OCI-LY7 (cell line): ENCODE results near the gene TMBIM1. TPM values are rescaled to one million over a fixed set of nuclear protein-coding genes. Genes with fewer than 3 reads are reported as not detected.

Source experiments
- BruUV-seq: library from RNA; stranded (reverse); fragments of 400-500 nt; replicated peaks from 2 replicates; lab custom pipeline; 2021; lab: Mats Ljungman, UMichigan
- CTCF ChIA-PET: fragments of 300-600 bp; sonication (Branson Sonifier 250); formaldehyde crosslinking; loops from one replicate; lab custom pipeline; 2022; ENCODE audit warnings: antibody characterized with exemption; ENCODE audit not compliant: unreplicated experiment; lab: Charles Lee
- POLR2A ChIA-PET: fragments of 300-600 bp; sonication (Branson Sonifier 250); formaldehyde crosslinking; loops from one replicate; lab custom pipeline; 2022; ENCODE audit warnings: antibody characterized with exemption; lab: Charles Lee
- DNase-seq: peaks from one replicate; pipeline ENCODE4 v3.0.0-alpha.2; 2015; ENCODE audit warnings: low spot score
- H2AFZ ChIP-seq: fragments of 200-600 bp; sonication (generic), shearing (Covaris generic); 2 replicates; pipeline ENCODE4 v1.6.1; 2014; ENCODE audit warnings: mild to moderate bottlenecking, antibody characterized with exemption, low read length, moderate library complexity
- H3K27ac ChIP-seq: fragments of 200-600 bp; sonication (generic); 2 replicates; pipeline ENCODE4 v1.5.1; 2014; ENCODE audit warnings: mixed run types, low read depth, mild to moderate bottlenecking, moderate library complexity, low read length, inconsistent platforms; ENCODE audit not compliant: poor library complexity, severe bottlenecking
- H3K36me3 ChIP-seq: fragments of 200-600 bp; sonication (generic); 2 replicates; pipeline ENCODE4 v1.6.1; 2014; ENCODE audit warnings: mild to moderate bottlenecking, antibody characterized with exemption, low read length, moderate library complexity, mixed read lengths; ENCODE audit not compliant: insufficient read depth
- H3K4me1 ChIP-seq: fragments of 200-600 bp; sonication (generic); 2 replicates; pipeline ENCODE4 v1.5.1; 2014; ENCODE audit warnings: mild to moderate bottlenecking, low read length; ENCODE audit not compliant: insufficient read depth, poor library complexity, severe bottlenecking
- H3K4me2 ChIP-seq: fragments of 200-600 bp; sonication (generic); 2 replicates; pipeline ENCODE4 v1.6.1; 2014; ENCODE audit warnings: mild to moderate bottlenecking, low read length
- H3K4me3 ChIP-seq: fragments of 200-600 bp; sonication (generic); 2 replicates; pipeline ENCODE4 v1.5.1; 2014; ENCODE audit warnings: mild to moderate bottlenecking, low read depth, low read length; ENCODE audit not compliant: poor library complexity, severe bottlenecking
- H3K79me2 ChIP-seq: fragments of 200-600 bp; sonication (generic); 2 replicates; pipeline ENCODE4 v1.6.1; 2016; ENCODE audit warnings: low read depth, mild to moderate bottlenecking, low read length, moderate library complexity, mixed read lengths; ENCODE audit not compliant: insufficient read depth
- H3K9me2 ChIP-seq: fragments of 200-600 bp; sonication (generic); 2 replicates; pipeline ENCODE4 v1.6.1; 2016; ENCODE audit warnings: mild to moderate bottlenecking, low read length, mixed read lengths; ENCODE audit not compliant: insufficient read depth
- H3K9me3 ChIP-seq: fragments of 200-600 bp; sonication (generic); 2 replicates; pipeline ENCODE4 v1.6.1; 2014; ENCODE audit warnings: mild to moderate bottlenecking, mixed run types, low read length, mixed read lengths
- H4K20me1 ChIP-seq: fragments of 200-600 bp; sonication (generic); 2 replicates; pipeline ENCODE4 v1.6.1; 2014; ENCODE audit warnings: mild to moderate bottlenecking, antibody characterized with exemption, low read length, moderate library complexity, mixed read lengths; ENCODE audit not compliant: insufficient read depth
- CTCF ChIP-seq: fragments of 200-600 bp; sonication (generic); conservative IDR thresholded peaks from 2 replicates; pipeline ENCODE4 v1.5.1; 2014; ENCODE audit warnings: mild to moderate bottlenecking, antibody characterized with exemption, low read length, moderate library complexity, mixed read lengths
- EZH2phosphoT487 ChIP-seq: fragments of 200-600 bp; sonication (generic); IDR thresholded peaks from 2 replicates; pipeline ENCODE4 v1.6.1; 2018; ENCODE audit warnings: low read depth, borderline replicate concordance, mild to moderate bottlenecking, mixed run types, antibody characterized with exemption, low read length, moderate library complexity, mixed read lengths
- intact Hi-C: fragments of 100-400 bp; cut with micrococcal nuclease; formaldehyde crosslinking; loops from one replicate; pipeline ENCODE4 v1.10.0; 2022; ENCODE audit not compliant: unreplicated experiment
- total RNA-seq, 2 experiments: library from RNA; depleted of rRNA in 1 of 2; stranded (reverse); fragments of >200 nt in 1 of 2; shearing (Covaris generic) in 1 of 2; gene quantifications; 2 replicates each; pipeline ENCODE4 v1.2.3, GENCODE V29; 2014 to 2022

TMBIM1 gene
- total RNA-seq, 2 experiments from 2014 or later, result 27.6 to 30.3 TPM

GRCh38 chr2:218290316-218291261 lies 1.7 kb downstream of the TMBIM1 start:
- POLR2A ChIA-PET, result interaction anchor here (0.5 to 2.7 kb wide), 21 partner anchors 12 to 116 kb away, joined by 3 to 24 read pairs (median 4); partner anchors contain the start of genes AAMP, CATIP and PNKD
- TSS peak; percentile 53 for BruUV-seq
- peak overlapping the region; percentile 91 for H3K27ac ChIP-seq
- H3K9me3 ChIP-seq, result no peaks in the 10 kb centered on the region
- intact Hi-C loops, result loop anchor here (1.0 to 5.0 kb wide), 4 partner anchors 18 to 177 kb away; partner anchors contain the start of gene CTDSP1
- peak; percentile 96 for DNase-seq
- H3K4me3 ChIP-seq, result peak overlapping the region; percentile 89
- no peaks in the 10 kb centered on the region for H3K9me2 ChIP-seq
- TF ChIP-seq EZH2phosphoT487 (no peak), CTCF (no peak)
- H3K4me2 ChIP-seq, result peak overlapping the region; percentile 94
- no peaks in the 10 kb centered on the region for H3K36me3 ChIP-seq
- CTCF ChIA-PET, result interaction anchor here (0.5 to 3.3 kb wide), 7 partner anchors 8 to 368 kb away, joined by 3 to 17 read pairs (median 6); partner anchors contain the start of gene CATIP
- peak overlapping the region; percentile 7; the same call in 1 of the 2 replicates for H2AFZ ChIP-seq
- no peaks in the 10 kb centered on the region for H4K20me1 ChIP-seq
- H3K79me2 ChIP-seq, result peaks cover 50% of the 10 kb centered on the region
- H3K4me1 ChIP-seq, result peaks cover 76% of the 10 kb centered on the region

DNA sequence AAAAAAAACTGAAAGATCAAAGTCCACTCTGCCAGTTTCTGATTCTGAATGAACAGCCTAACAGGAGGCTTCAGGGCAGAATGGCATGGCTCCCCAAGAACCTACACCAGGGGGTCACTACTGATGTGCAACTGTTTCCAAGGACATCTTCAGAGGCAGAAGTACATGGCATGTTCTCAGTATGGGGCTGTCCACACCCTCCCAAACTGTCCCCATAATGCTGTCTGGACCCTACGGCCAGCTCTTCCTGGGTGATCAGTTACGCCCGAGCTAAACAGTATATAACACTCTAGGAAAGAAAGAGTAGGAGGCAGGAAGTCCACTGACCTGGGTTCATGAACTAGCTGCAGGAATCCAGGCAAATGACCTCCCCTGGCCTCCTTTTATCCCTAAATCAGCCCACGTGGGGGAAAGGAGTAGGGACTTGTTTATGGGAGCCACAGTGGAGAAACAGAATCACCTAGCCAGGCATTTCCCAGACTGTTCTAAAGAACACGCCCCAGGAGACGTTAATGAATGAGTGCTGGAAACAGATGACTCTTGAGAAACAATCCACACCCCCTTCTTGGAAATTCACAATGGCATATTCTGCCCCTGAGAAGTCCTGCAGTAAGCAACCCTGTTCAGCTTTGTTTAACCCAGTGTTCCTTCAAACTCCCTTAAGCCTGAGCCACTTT lies 2.5 kb downstream of the TMBIM1 start:
- ChIA-PET POLR2A (interaction anchor here (0.5 to 2.7 kb wide), 14 partner anchors 14 to 116 kb away, joined by 3 to 24 read pairs (median 6); partner anchors contain the start of genes AAMP, CATIP and PNKD), CTCF (interaction anchor here (1.2 to 3.3 kb wide), 3 partner anchors 12 to 17 kb away, joined by 6 to 17 read pairs (median 11); no protein-coding TSS in a partner anchor)
- Histone ChIP-seq H3K9me2 (no peaks in the 10 kb centered on the region), H3K79me2 (peaks cover 58% of the 10 kb centered on the region), H4K20me1 (no peaks in the 10 kb centered on the region), H3K27ac (peak overlapping the region; percentile 91), H3K36me3 (no peaks in the 10 kb centered on the region), H2AFZ (peak overlapping the region; percentile 7; the same call in 1 of the 2 replicates), H3K9me3 (no peaks in the 10 kb centered on the region), H3K4me3 (peak overlapping the region; percentile 89), H3K4me1 (peaks cover 81% of the 10 kb centered on the region), H3K4me2 (peak overlapping the region; percentile 94)
- no TSS peak for BruUV-seq
- intact Hi-C loops, result loop anchor here (2.0 to 5.0 kb wide), 2 partner anchors 71 to 178 kb away; no protein-coding TSS in a partner anchor
- no peak for TF ChIP-seq EZH2phosphoT487
- no peak for TF ChIP-seq CTCF
- DNase-seq, result no peak
